SKM-1 treated with dmso at 0.1 percent for 144 hours (cell line): ENCODE results near the gene ALKBH5.

Experiments
- DNase-seq: peaks from one replicate; lab custom pipeline; 2025; ENCODE audit not compliant: unreplicated experiment; lab: John Stamatoyannopoulos, UW

Gene ALKBH5

DNA sequence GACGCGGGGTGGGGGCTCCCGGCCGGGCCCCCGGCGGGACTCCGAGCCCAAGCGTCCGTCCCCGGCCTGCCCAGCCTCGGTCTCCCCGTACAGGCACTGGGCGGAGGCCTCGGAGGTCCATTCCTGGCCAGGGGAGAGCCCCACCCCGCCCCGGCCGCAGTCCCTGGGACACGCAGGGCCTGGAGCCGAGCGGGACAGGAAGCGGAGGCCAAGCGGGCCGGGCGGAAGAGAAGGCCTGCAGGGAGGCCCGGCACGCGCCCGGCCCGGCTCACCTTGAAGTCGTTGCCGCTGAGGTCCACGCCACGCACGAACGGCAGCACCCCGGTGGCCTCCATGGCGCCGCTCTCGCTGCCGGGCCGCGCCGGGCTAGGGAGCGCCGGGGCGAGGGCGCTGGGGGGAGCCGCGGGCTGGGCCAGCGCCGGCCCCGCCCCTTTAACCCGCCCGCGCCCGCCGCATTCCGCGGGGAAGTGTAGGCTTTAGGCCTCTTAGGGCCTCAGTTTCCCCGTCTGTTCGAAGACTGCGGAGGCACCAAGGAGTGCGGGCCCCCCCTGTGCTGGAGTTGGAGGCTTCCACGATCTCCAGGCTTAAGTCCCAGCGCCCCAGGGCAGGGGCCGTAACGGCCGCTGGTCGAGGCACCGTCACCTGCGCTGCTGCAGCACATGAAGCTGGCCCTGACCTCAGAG, 74.9 kb downstream of the ALKBH5 start, which contains the start of gene FLII:
FLII (minus strand) TSS at position 383 of the 683 bp plus-strand sequence; CDS start at position 335, 48 bp downstream.
- DNase-seq, result no peak
